GM21576 (cell line): Measurements from ENCODE around the gene TOX2.
A peak's percentile ranks its signal among the peaks of the same experiment; 100 is the strongest.

Experiments
- ATAC-seq: cut with Tn5 transposase; IDR thresholded peaks from one replicate; pipeline ENCODE4 v1.9.1; 2021; ENCODE audit warnings: mild to moderate bottlenecking, moderate library complexity; ENCODE audit not compliant: unreplicated experiment

The TOX2 gene

DNA sequence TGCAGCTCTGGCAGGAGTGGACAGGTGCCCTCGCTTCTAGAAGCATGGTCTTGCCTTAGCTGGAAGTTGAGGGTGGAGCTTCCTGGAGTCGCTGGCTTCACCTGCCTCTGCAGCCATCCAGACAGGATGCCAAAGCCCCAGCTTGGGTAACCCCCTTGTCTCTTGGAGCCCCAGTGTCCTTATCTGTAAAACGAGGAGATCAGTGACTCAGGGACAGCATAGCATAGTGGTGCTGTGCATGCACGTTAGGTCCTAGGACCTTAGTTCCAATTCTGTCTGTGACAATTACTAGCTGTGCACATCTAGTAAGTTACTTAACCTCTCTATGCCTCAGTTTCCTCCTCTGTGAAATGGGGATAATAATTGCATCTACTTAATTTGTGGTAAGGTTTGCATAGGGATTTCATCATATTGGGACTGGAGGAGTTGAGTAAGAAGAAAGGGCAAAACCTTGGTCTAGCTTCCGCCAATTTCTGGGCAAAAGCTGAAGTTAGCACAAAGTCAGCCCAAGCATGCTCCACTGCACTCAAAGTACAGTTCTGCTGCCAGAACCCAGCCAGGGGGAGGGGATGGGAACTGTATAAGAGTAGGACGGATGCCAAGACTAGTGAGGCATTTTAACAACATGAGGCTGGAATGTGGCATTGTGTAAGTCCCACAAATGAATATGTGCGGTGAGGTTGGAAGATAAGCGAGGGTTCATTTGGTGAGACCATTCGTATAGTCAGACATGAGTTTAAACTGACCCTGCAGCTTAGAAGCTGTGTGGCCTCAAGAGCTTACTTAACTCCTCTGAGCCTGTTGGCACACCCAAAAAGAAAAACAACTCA lies 24.5 kb downstream of the TOX2 start:
- ATAC-seq: no peak

DNA sequence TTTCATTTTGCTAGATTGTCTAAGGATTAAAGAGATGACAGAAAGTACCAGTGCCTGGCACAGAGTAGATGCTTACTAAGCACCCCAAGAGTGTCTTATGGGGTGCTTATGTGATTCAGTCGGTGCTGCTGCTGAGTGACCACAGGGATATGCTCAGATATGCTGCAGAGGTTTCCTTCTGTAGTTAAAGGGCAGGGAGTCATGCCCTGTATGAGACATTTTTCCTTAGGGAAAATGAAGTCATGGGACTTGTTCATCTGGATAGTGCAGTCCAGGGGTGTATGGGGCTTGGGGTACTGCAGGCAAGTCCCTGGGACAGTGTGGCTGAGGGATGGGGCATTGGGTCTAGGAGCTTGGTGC lies 25.1 kb downstream of the TOX2 start:
- ATAC-seq: no peak

DNA sequence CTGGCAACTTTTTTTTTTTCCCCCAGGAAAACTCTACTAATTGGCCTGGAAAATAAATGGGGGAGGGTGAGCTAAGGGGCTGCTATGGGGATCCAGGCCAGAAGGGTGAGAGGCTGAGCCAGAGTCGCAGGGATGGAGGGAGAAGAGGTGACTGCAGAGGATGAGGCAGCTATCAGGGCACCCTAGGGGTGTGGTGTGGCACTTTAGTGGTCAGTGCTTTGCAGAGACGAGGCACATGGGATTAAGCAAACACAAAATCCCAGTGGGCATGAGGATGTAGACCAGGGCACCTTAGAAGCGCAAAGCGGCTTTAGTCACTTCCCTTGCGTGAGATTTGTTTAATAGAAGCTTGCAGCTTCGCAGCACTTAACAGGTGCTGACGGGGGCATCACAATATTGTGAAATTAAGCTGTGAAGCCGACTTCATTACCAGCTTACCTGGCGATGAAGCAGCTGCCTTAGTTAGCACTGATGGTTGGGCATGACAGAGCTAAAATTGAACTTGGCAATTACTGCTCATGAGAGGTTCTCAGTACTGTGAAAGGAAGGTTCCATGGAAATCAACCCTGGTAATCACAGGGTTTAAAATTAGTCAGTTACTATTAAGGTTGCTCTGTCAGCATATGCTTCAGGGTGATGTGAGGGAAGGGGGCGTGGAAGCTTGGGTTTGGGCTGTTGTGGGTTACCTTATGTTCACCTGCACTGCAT lies 26.0 kb downstream of the TOX2 start:
- ATAC-seq: no peak

DNA sequence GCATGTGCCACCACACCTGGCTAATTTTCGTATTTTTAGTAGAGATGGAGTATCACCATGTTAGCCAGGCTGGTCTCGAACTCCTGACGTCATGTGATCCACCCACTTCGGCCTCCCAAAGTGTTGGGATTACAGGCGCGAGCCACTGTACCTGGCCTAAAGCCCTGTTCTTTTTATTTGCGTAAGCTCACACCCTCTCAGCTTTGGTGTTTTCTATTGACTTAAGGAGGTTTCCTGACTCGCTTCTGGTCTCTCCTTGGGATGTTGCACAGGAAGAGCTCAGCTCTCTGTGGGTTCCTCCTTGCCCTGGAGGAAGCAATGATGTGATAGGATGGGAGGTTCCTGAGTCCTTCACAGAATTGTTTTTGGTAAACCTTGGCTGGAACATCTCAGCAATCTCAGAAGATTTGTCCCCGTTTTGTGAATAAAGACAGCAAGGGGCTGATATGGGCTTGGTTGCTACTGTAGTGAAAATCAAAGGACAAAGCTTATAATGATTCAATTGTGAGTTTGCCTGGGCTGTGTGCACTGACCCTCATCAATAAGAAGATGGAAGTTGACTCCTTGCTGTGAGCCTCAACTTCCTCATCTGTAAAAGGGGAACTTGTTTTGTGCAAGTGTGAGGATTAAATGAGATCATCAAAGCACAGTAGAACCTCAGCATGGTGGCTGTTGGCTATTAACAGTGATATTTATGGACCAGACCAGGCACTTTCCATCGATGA lies 27.0 kb downstream of the TOX2 start:
- no peak for ATAC-seq

DNA sequence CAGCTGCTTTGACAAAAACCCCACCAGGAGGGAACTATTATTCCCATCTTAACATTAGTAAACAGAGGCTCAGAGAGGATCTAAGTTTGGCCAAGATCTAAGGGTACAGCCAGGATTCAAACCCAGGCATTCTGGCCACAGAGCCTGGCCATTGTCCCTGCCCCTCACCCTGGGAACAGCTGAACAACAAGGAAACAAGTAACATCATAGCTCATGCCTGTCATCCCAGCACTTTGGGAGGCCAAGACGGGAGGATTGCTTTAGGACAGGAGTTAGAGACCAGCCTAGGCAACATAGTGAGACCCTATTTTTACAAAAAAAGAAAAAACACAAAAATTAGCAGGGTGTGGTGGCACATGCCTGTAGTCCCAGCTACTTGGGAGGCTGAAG lies 27.5 kb downstream of the TOX2 start:
- ATAC-seq: no peak

DNA sequence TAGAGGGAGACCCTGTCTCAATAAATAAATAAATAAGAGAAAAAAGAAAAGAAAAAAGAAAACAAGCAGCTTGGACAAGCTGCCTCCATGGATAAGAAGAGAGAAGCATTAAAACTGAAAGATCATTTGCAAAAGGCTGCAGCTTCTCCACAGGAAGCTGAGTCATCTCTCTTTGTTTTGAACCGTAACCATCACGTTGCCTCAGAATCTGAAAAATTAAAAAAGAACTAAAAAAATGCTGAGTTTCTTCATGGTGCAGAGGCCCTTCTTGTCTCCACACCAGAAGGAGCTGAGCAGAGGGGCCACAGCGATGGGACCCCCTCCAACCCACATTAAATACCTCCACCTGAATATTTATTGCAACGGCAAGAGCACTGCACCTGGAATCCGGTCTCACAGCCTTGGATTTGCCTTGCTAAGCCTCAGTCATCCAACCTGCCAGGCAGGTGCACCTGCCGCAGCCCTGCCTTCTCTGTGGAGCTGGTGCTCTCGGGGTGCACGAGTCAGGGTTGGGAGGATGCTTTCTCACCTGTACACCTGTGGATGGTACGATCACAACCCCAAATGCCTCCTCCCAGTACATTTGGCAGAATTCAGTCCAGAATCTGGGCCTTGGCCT lies 28.1 kb downstream of the TOX2 start:
- peak; percentile 43 for ATAC-seq

DNA sequence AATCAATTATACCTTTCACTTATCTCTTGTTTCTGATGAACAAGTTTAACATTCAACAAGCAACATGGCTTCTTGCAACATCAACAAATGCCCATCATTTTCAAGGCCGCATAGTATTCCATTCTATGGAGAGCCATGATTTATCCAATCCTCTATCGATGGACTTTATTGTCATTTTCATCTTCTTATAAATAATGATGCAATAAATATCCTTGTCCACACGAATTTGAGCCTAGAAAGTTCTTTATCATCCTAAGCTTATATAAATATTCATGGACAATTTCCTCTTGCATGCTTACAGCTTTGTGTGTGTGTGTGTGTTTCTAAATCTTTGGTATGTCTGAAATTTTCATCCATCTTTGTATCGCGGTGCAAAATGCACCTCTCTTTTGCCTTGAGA lies 29.1 kb downstream of the TOX2 start:
- no peak for ATAC-seq

DNA sequence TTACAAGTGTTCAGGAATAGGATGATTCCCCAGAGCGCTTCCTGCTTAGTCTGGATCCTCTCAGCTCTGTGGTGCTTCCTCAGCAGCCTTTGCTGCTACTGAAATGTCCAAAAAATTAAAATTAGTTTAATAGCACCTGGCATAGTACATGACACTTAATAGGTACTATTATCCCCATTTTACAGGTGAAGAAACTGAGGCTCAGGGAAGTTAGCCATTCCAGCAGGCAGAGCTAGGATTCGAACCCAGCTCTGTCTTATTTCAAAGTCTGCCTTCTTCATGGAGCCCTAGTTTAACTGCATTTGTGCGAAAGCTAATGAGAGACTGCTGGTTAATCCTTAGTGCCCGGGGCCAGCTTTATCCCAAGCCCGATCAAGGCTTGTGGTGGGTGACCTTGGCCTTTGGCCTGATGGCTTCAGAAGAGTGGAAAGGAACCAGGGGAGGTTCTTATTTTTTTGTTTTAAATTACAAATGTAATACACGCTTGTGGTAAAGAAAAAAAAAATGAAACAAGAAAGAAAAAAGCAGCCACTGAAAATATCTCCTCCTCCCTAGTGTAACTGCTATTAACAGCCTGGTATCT lies 30.1 kb downstream of the TOX2 start:
- no peak for ATAC-seq

DNA sequence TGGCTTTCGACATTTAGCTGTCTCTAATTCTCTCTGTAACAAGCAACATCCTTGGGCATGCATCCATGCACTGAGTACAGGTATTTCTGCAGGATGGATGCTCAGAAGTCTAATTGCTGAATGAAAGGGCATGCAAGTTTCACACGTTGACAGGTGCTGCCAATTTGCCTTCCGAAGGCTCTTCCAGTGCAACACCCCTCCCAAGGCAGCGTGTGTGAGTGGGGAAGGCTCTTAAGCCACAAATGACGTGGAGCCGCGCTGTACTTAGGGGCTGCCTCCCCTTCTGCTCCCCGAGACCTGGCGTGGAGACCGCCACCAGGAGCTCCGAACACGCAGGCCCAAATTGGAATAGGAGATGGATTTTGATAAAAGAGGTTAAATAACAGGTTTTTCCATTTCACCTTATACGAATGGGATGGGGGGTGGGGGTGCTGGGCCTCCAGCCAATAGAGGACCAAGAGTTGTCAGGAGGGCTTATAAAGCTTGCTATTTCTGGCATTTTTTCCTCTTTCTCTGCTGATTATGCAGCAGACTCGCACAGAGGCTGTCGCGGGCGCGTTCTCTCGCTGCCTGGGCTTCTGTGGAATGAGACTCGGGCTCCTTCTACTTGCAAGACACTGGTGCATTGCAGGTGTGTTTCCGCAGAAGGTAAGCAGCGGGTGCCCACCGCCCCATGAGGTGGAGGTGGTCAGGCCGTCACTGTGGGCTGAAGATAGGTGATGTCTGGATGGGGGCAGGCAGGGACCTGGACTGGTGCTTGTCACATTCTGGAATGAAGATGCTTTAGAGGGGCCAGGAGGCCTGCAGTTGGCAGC lies 30.9 kb downstream of the TOX2 start:
- ATAC-seq: no peak

DNA sequence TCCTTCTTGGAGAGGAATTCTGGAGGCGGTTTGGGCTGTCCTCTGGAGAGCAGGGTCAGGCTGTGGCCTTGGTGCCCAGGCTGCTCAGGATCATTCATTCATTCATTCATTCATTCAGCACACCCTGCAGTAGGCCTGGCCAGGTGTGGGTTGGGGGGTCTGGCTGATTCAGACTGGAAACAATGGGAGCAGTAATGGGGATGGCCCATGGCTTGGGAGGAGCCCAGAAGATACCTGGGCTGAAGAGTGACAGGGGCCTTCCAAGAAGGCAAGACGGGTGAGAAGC lies 31.5 kb downstream of the TOX2 start:
- no peak for ATAC-seq

DNA sequence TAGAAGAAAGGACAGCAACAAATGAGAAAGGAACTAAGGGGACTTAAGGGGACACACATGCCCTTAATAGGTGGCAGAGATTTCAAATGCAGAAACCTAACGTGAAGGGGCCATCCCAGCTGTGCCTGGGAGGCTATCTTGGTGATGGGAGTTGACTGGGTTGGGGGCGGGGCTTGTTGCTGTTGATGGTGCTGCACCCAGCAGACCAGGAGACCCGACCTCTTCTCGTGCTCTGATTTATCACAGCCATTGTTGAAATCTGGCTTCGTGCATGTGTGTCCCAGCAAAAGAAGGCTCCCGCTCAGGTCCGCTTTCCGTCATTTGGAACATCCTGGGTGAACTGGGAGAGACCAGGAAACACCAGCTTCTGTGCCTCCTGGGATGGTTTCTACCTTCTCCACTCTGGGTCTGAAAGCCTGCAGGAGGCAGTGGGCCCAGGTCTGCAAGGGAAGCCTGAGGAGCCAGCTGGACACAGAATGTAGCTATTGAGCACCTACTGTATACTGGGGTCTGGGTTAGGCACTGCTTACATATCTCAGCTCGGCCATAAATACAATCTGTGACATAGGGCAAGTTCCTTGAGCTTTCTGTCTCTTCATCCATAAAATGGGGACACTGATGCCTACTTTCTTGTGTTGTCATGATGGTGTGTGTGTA lies 32.1 kb downstream of the TOX2 start:
- ATAC-seq: no peak

DNA sequence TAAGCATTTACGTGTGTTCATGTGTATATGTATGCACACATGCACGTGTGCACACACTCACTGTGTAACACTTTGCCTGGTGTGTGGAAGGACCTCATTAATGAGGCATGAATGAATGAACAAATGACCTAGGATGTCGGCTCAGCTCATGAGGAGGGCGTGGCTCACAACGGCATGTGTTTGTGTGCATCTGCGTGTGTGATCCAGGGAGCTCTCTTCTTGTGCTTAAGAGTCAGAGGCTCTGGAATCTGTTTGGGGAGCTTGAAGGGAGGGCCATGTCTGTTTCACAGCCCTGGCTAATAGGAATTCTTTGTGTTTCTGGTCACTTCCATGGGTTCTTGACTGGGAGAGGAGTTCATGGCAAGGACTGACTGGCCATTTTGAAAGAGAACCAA lies 32.7 kb downstream of the TOX2 start:
- ATAC-seq: no peak

DNA sequence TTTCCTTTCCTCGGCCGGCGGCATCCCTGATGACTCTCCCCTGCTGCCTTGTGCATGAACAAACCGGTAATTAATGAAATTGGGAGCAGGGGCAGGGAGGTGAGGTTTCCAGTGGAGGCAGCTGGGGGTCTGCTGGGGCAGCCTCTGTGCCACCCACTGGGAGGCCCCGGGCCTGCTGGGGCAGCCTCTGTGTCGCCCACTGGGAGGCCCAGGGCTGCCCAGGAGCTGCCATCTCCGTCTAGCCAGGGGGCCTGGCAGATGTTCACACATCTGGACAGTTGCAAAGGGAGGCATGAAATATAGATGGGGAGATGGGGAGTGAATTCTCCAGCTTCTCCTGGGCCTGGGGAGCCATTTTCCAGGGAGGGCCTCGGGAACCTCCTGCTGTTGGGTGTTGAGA lies 33.8 kb downstream of the TOX2 start:
- ATAC-seq: no peak

DNA sequence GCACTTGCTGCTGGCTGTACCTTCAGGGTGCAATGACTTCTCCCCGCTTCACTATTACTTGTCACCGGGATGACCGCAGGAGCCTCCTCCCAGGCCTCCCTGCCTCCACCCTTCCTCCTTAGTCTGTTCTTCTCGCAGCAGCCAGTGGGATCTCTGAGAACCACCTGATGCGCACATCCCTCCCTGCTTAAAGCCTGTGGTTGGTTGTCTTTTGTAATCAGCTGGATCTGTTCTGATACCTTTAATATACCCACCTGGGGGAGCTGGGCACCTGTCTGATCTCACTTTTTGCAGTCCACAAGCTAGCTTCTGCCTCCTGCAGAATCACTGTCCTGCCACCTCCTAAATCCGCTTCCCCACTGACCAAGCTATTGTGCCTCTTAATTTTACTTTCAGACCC lies 34.6 kb downstream of the TOX2 start:
- ATAC-seq: no peak

DNA sequence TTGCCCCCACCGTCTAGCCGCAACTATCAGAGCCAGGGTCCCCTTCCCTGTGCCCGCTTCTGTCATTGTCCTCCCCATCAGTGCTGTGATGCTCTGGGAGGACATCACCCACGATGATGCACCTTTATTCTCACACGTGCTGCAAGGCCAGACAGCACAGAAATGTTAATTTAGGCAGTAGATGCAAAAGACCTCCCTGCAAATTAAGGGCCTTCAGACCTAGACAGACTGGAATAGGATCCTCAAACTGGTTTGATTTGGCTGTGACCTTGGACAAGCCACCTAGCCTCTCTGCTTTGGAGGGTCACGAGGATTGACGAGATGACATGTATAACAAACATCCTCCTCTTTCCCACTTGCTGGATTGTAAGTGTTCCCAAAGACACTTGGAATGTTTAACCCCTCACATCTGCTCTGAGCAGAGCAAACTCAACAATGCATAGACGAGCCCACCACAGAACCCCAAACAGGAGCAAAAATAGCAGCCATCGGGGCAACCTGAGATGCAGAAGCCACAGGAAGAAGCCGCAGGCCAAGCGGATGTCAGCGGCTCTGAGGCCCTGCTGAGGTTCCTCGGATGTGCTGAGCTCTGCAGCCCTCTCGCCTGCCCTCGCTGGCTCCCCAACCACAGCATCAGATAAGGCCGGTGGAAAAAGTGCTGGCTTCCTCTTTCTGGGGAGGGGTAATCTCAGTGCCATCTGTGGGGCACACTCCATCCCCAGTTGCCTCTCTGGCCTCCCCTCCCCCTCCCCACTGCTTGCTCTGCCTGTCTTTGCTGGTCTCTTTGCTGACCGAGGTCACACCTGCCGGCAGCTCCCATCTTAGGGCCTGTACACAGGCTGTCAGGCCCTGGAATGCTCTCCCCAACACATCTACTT lies 35.3 kb downstream of the TOX2 start:
- peak; percentile 68 for ATAC-seq

DNA sequence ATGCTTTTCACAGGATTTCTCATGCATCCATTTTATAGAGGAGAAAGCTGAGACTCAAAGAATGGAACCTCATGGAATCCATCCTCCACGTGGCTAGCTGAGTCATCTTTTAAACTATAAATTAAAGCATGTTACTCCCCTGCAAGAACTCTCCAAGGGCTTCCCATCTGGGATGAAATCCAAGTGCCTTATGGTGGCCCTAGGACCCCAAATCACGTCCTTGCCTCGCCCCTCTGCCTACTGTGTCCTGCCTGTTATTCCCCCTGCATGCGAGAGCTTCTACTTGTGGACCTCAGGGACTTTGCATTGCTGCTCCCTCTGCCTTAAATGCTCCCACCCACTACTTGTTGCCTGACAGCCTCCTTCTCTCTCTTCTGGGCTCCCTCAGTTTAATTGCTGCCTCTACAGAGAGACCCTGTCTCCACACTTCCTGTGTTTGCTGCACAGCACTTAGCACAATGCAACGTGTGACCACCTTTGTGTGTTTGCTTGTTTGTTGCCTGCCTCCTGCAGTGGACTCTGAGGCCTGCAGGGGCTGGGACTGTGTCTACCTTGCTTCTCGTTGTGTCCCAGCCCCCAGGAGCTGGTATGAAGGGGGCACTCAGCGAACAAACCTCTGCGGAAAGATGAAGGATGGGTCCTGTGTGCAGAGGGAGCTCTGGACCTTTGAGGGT lies 39.4 kb downstream of the TOX2 start:
- ATAC-seq: no peak

DNA sequence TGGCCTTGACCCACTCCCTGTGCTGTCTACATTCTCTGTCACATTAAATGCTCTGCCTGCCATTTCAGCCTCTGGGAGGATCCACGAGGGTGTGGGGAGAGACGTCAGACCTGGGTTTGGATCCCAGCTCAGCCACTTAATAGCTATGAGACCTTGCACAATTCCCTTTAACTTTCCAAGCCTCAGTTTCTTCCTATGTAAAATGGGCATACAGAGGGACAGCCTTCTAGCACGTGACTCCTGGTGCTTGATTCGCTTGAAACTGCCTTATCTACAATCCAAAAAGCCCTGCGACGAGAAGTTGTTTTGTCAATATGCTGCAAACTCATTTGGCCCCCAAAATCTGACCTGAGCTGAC lies 40.0 kb downstream of the TOX2 start:
- no peak for ATAC-seq

DNA sequence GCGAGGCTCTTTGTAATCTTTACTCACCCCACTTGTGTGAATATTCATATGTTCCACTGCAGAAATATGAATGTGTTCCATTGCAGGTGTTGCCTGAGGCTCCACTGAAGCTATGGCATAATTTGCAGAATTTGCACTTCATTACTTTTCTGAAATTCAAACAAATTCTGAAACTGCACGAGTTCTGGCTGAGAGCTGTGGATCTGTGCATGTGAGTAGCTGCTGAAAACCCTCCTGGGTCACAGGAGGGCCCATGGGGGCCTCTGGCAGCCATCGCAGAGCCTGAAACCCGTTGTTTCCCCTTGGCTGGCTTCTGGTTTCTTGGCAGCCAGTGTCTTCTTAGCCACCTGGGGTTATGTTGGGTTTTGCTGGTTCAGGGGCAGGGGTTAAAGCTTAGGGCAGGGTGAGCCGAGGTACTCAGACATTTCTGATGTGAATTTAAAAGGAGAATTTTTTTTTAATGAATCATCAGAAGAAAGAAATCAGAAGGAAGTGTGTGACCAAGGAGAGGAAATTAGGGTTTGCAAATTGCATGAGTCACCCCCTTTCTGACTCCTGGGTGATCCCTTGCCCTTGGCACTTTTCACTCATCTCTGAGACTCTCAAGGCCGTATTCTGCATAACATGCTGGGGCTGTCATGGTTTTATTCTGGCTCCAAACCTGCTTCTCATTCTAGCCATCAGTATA lies 40.6 kb downstream of the TOX2 start:
- peak; percentile 68 for ATAC-seq
